HepG2 (cell line): ENCODE results near the gene EHBP1. TPM values are rescaled to one million over a fixed set of nuclear protein-coding genes. Genes with fewer than 3 reads are reported as not detected.

Source experiments
- ATAC-seq: fragments of 200-7000 bp; cut with Tn5 transposase; 3 replicates; pipeline ENCODE4 v1.9.1; 2020; ENCODE audit warnings: mild to moderate bottlenecking, moderate library complexity
- BruUV-seq: library from RNA; stranded (reverse); fragments of 400-500 nt; replicated peaks from 2 replicates; lab custom pipeline; 2021; lab: Mats Ljungman, UMichigan
- CTCF ChIA-PET: fragments of 300-600 bp; formaldehyde crosslinking; extraction: SDS; loops from one replicate; lab custom pipeline; 2021; ENCODE audit warnings: low total read pairs, inconsistent platforms, low intra/inter-chr PET ratio; lab: Yijun Ruan, JAX
- POLR2A ChIA-PET: fragments of 350-600 bp; sonication (Branson Sonifier 250); formaldehyde crosslinking; loops from one replicate; lab custom pipeline; 2020; ENCODE audit warnings: antibody characterized with exemption, inconsistent platforms; lab: Yijun Ruan, JAX
- DNase-seq: peaks from one replicate; pipeline ENCODE4 v3.0.0-alpha.2; 2015; ENCODE audit warnings: low spot score
- FAIRE-seq: peaks from 3 replicates; lab custom pipeline; 2011; peaks lifted over from hg19 to GRCh38; lab: Jason Lieb, UNC
- H2AFZ ChIP-seq: one replicate; pipeline ENCODE4 v1.6.1; 2011; ENCODE audit warnings: low read length, inconsistent platforms
- H3K27ac ChIP-seq: fragments of 300-600 bp; 3 replicates; pipeline ENCODE4 v1.8.0; 2011; ENCODE audit warnings: mixed run types, mild to moderate bottlenecking, mixed read lengths, low read length, inconsistent platforms; ENCODE audit not compliant: insufficient read depth; ENCODE audit errors: extremely low read length
- H3K27me3 ChIP-seq, 2 experiments: fragments of 200-600 bp in 1 of 2; 2 replicates in 1 of 2; 3 replicates in 1 of 2; pipeline versions ENCODE4 v1.6.0 to v1.8.0; 2011; ENCODE audit warnings: low read length in 2 of 2, mild to moderate bottlenecking in 2 of 2, moderate library complexity in 2 of 2, inconsistent platforms in 1 of 2; ENCODE audit not compliant: insufficient read depth in 2 of 2, control insufficient read depth in 1 of 2
- H3K36me3 ChIP-seq, 2 experiments: fragments of 200-600 bp in 1 of 2; replicated peaks in 1 of 2; 2 replicates in 1 of 2; 3 replicates in 1 of 2; pipeline versions ENCODE4 v1.5.1 to v1.8.0; 2011; ENCODE audit warnings: low read length in 2 of 2, inconsistent platforms in 1 of 2; ENCODE audit not compliant: insufficient read depth in 2 of 2, control insufficient read depth in 1 of 2
- H3K4me1 ChIP-seq: 2 replicates; pipeline ENCODE4 v1.5.1; 2012; ENCODE audit warnings: low read length, inconsistent platforms; ENCODE audit not compliant: insufficient read depth
- H3K4me2 ChIP-seq: 2 replicates; pipeline ENCODE4 v1.6.0; 2011; ENCODE audit warnings: low read depth, low read length, inconsistent platforms
- H3K4me3 ChIP-seq, 3 experiments: fragments of 200-600 bp in 1 of 3; sonication (generic), shearing (Covaris generic) in 1 of 3; replicated peaks in 1 of 3; 2 replicates each; pipeline ENCODE4 v1.5.1; 2011 to 2016; ENCODE audit warnings: low read length in 3 of 3, inconsistent platforms in 2 of 3, low read depth in 2 of 3, mild to moderate bottlenecking in 2 of 3, control low read depth in 1 of 3, mixed read lengths in 1 of 3; ENCODE audit not compliant: insufficient read depth in 1 of 3
- H3K79me2 ChIP-seq: one replicate; pipeline ENCODE4 v1.6.1; 2011; ENCODE audit warnings: low read length, inconsistent platforms; ENCODE audit not compliant: insufficient read depth
- H3K9ac ChIP-seq: 2 replicates; pipeline ENCODE4 v1.6.0; 2011; ENCODE audit warnings: mild to moderate bottlenecking, low read depth, low read length, inconsistent platforms; ENCODE audit not compliant: insufficient read depth
- H3K9me3 ChIP-seq: 2 replicates; pipeline ENCODE4 v1.5.1; 2012; ENCODE audit warnings: mild to moderate bottlenecking, low read length
- H4K20me1 ChIP-seq: 2 replicates; pipeline ENCODE4 v1.6.0; 2011; ENCODE audit warnings: inconsistent platforms, mild to moderate bottlenecking, low read length, moderate library complexity; ENCODE audit not compliant: insufficient read depth
- FOXK1 ChIP-seq: sonication (generic); formaldehyde crosslinking; IDR thresholded peaks from 2 replicates; pipeline ENCODE4 v1.4.0; 2020; ENCODE audit warnings: low read depth, missing genetic modification reagents, borderline replicate concordance
- MTERF4 ChIP-seq: sonication (generic); formaldehyde crosslinking; IDR thresholded peaks from 2 replicates; pipeline ENCODE4 v1.8.0; 2023; ENCODE audit warnings: mild to moderate bottlenecking, missing genetic modification reagents
- PCBP2 ChIP-seq: fragments of 200-400 bp; formaldehyde crosslinking; optimal IDR thresholded peaks from 2 replicates; pipeline ENCODE3; 2018; ENCODE audit warnings: low read length, low read depth; ENCODE audit not compliant: poor library complexity, severe bottlenecking
- RBFOX2 ChIP-seq: fragments of 200-400 bp; formaldehyde crosslinking; IDR thresholded peaks from 2 replicates; pipeline ENCODE4 v1.6.1; 2017; ENCODE audit warnings: low read depth, mild to moderate bottlenecking, low read length
- SAFB2 ChIP-seq: sonication (generic); formaldehyde crosslinking; IDR thresholded peaks from 2 replicates; pipeline ENCODE4 v1.5.1; 2020; ENCODE audit warnings: missing genetic modification reagents, low read depth, mild to moderate bottlenecking, borderline replicate concordance
- ZBTB4 ChIP-seq: sonication (generic); formaldehyde crosslinking; IDR thresholded peaks from 2 replicates; pipeline ENCODE4 v1.4.0; 2020; ENCODE audit warnings: missing genetic modification reagents, mild to moderate bottlenecking, borderline replicate concordance
- ZNF772 ChIP-seq: sonication (generic); formaldehyde crosslinking; IDR thresholded peaks from 2 replicates; pipeline ENCODE4 v1.5.0; 2020; ENCODE audit warnings: mild to moderate bottlenecking, missing genetic modification reagents
- WGBS: methylation state at CpG from one replicate; pipeline ENCODE4 v1.1.6; 2017; ENCODE audit warnings: low lambda C conversion rate; 5-methylcytosine and 5-hydroxymethylcytosine counted together
- in situ Hi-C: cut with HindIII; loops from 2 replicates; pipeline ENCODE4 v1.10.0; 2017; ENCODE audit warnings: low pct_unique_long_range_greater_than_20kb; ENCODE audit not compliant: extremely low pct_ligation_motif_present
- intact Hi-C: fragments of 100-400 bp; cut with micrococcal nuclease; formaldehyde crosslinking; loops from one replicate; pipeline ENCODE4 v1.10.0; 2022; ENCODE audit not compliant: unreplicated experiment
- polyA plus RNA-seq, 8 experiments: library from polyadenylated mRNA; depleted of rRNA in 3 of 8; stranded (reverse) in 7 of 8; unstranded in 1 of 8; fragments of >200 nt; fragmentation: Illumina TruSeq in 4 of 8; extraction: Trizol in 4 of 8; gene quantifications; 2 replicates each; pipeline versions ENCODE4 v1.2.1 to v1.2.3, GENCODE V29; 2011 to 2016; ENCODE audit warnings: low read depth in 4 of 8, missing spikeins in 1 of 8, mixed read lengths in 1 of 8; ENCODE audit not compliant: insufficient read depth in 1 of 8
- total RNA-seq, 5 experiments: library from RNA; depleted of rRNA; stranded (reverse); fragments of >200 nt; fragmentation: Illumina TruSeq; extraction: Trizol; gene quantifications; 2 replicates each; pipeline ENCODE4 v1.2.3, GENCODE V29; 2016; ENCODE audit warnings: low read depth in 1 of 5

EHBP1 gene
- total and polyA plus RNA-seq, 2 of the 13 experiments (the other 11 are each of a cell fraction or from before 2014, with no cell fraction given): 93.5 to 146 TPM

- Histone ChIP-seq H3K27me3 (no peaks in the 10 kb centered on the region; a peak in 1 of 5 replicates), H3K4me2 (peak overlapping the region; percentile 76), H4K20me1 (no peaks in the 10 kb centered on the region), H3K36me3 (peaks cover 20 to 50% of the 10 kb centered on the region in 2 experiments), H3K9me3 (no peaks in the 10 kb centered on the region), H3K9ac (0 out of 2 replicates have a peak overlapping the region, but pooled peaks have one; percentile 90), H3K4me3 (peak overlapping the region in 1 of 3 experiments; percentile 98; a peak in 1 of 6 replicates), H2AFZ (no peak overlapping the region), H3K4me1 (peaks cover 30% of the 10 kb centered on the region)
- in situ Hi-C loops: loop anchor here (25.0 kb wide), 1 partner anchor 640 kb away; no protein-coding TSS in a partner anchor
- ATAC-seq (no peak), DNase-seq (no peak), FAIRE-seq (no peak)
- WGBS: 95% methylated on average over 27 of the region's 27 CpGs
- CTCF ChIA-PET: no interaction called here
- intact Hi-C loops: no loop called here
- peak; percentile 45; the same call in 1 of the 2 replicates for TF ChIP-seq RBFOX2
- TF ChIP-seq PCBP2: no peak
- TF ChIP-seq ZBTB4 (CRISPR knock-in tag): 0 out of 2 replicates have a peak, but pooled peaks have one; percentile 19
- TF ChIP-seq SAFB2 (CRISPR knock-in tag): no peak
- TF ChIP-seq FOXK1 (CRISPR knock-in tag): no peak
- peak; percentile 18; the same call in 1 of the 2 replicates for TF ChIP-seq ZNF772 (CRISPR knock-in tag)
- 0 out of 2 replicates have a peak, but pooled peaks have one; percentile 62 for TF ChIP-seq MTERF4 (CRISPR knock-in tag)
- TF ChIP-seq, all 625 proteins: peak for 4
- POLR2A ChIA-PET: no interaction called here
- Histone ChIP-seq H3K27ac (no peak overlapping the region), H3K79me2 (peaks cover 8% of the 10 kb centered on the region)
- no TSS peak for BruUV-seq
Observed at GRCh38 chr2:63052411-63053080, 347.0 kb downstream of the EHBP1 start.
